HG03045 (cell line): ENCODE measurements around the gene GOLGA8M.
"Not testable (repeated sequence)": the region's sequence is repeated elsewhere in the genome, so short reads cannot be mapped to it uniquely, and the experiment has no call there.

Experiments
- ATAC-seq: cut with Tn5 transposase; IDR thresholded peaks from one replicate; pipeline ENCODE4 v1.9.1; 2021; ENCODE audit warnings: mild to moderate bottlenecking, moderate library complexity; ENCODE audit not compliant: unreplicated experiment

The GOLGA8M gene

DNA sequence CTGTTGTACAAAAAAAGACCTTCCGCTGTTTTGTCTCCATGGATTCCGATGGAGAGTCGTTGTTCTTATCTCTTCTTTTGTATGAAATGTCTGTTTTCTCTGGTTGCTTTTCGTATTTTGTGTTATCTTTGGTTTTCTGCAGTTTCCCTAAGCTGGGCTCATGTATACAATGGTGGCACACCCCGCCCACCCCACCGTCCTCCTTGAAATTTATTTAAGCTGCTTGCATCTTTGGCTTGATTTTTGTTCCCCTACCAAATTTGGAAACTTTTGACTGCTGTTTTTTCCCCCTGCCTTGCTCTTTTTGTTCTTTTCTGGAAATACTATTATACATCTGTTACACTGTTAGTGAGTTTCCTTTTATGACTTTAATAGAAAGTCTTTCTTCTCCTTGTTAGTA, 47.6 kb downstream of the GOLGA8M start:
- ATAC-seq = not testable (repeated sequence)

- not testable (repeated sequence) for ATAC-seq
These were observed 48.5 kb downstream of the GOLGA8M start for GRCh38 chr15:28663717-28664116.

GRCh38 chr15:28660750-28661149, 51.5 kb downstream of the GOLGA8M start:
- ATAC-seq = not testable (repeated sequence)

GRCh38 chr15:28656018-28656360, 56.2 kb downstream of the GOLGA8M start:
- ATAC-seq = not testable (repeated sequence)

DNA sequence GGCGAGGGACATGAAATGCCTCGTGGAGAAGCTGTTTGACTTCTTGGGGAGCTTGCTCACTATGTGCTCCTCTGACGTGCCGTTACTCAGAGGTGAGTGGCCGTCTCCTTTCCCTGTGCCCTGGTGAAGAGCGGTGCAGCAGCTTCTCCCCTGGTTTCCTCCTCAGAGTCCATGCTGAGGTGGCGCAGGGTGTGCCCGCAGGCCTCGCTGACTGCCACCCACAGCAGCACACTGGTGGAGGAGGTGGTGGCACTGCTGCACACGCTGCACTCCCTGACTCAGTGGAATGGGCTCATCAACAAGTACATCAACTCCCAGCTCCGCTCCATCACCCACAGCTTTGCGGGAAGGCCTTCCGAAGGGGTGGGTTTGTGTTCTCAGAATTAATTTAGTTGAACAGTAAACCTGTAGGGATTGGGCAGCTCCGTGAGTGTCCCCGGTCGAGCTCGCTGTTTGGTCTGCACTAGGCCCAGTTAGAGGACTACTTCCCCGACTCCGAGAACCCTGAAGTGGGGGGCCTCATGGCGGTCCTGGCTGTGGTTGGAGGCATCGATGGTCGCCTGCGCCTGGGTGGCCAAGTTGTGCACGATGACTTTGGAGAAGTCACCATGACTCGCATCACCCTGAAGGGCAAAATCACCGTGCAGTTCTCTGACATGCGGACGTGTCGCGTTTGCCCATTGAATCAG, 56.7 kb downstream of the GOLGA8M start:
- not testable (repeated sequence) for ATAC-seq

DNA sequence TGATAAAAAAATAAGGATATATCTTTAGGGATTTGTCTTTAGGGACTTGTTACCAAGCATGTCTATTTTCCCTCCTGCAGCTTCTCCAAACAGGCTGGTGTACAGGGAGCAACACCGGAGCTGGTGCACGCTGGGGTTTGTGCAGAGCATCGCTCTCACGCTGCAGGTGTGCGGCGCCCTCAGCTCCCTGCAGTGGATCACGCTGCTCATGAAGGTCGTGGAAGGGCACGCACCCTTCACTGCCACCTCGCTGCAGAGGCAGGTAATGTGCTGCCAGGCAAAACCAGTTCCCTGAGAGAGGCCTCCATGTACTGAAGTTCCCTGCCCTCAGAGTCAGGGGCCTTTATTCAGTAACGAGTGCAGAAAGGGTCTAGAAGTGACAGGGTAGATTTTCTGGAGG, 58.0 kb downstream of the GOLGA8M start:
- not testable (repeated sequence) for ATAC-seq

- ATAC-seq = not testable (repeated sequence)
These were observed 59.7 kb downstream of the GOLGA8M start for GRCh38 chr15:28652538-28652937.
